Memory B cell (primary cell): ENCODE data around the gene PSEN1.

Source experiments
- ATAC-seq: fragments of 150-1000 bp; cut with Tn5 transposase; 2 replicates; pipeline ENCODE4 v1.10.0; 2021; ENCODE audit warnings: low read depth, mild to moderate bottlenecking, moderate library complexity
- DNase-seq, 2 donors: peaks; one replicate each; pipeline ENCODE4 v3.0.0; 2022; ENCODE audit warnings: low spot score in 2 of 2
- H3K27ac Mint-ChIP-seq: one replicate; pipeline ENCODE4 v1.8.0; 2022; ENCODE audit warnings: mild to moderate bottlenecking, moderate library complexity, mixed read lengths
- H3K27me3 Mint-ChIP-seq: one replicate; pipeline ENCODE4 v1.8.0; 2022; ENCODE audit warnings: mixed read lengths
- H3K36me3 Mint-ChIP-seq: one replicate; pipeline ENCODE4 v1.8.0; 2022; ENCODE audit warnings: mild to moderate bottlenecking, mixed read lengths
- H3K4me1 Mint-ChIP-seq: one replicate; pipeline ENCODE4 v1.8.0; 2022; ENCODE audit warnings: mixed read lengths
- H3K4me3 Mint-ChIP-seq: one replicate; pipeline ENCODE4 v1.8.0; 2022; ENCODE audit warnings: mild to moderate bottlenecking, moderate library complexity, mixed read lengths
- H3K9me3 Mint-ChIP-seq: one replicate; pipeline ENCODE4 v1.8.0; 2022; ENCODE audit warnings: mixed read lengths

Gene PSEN1

DNA sequence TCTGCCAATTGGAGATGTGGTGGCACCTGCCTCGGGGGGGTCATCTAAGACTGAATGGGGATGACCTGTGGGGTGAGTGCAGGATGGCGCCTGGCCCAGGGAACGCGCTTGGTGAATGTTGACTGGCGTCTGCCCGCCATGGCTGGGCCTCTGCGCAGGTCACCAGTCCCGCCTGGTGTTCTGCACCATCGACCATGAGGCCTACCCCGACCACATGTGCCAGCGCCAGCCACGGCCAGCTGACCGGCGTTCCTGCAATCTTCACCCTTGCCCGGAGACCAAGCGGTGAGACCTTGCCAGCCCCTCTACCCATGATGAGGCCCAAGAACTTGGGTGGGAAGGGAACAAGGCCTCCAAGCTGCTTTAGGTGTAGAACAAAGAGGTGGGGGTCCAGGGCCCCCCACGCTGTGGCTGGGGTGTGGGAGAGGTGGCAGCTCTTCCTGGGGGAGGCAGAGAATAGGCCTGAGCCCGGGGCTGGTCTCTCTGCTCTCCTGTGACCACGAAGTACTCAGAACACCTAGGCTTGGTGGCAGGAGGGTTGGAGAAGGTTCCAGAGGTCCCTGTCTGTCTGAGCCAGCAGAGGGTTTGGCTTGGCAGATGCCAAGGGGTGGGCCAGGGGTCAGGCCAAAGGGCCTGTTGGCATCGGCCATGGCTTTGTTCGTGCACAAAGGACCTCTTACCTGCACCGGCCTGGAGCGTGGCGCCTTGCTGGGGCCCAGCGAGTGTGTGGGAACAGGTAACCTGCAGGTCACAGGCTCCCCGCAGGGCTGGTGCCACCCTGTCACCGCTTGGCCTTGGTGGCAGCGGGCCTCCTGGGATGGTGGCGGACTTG is 116.4 kb downstream of the PSEN1 start:
- no peaks in the 10 kb centered on the region for H3K36me3 Mint-ChIP-seq
- peaks cover 13% of the 10 kb centered on the region for H3K4me1 Mint-ChIP-seq
- DNase-seq, result no peak
- no peak overlapping the region for H3K27ac Mint-ChIP-seq
- H3K4me3 Mint-ChIP-seq, result no peak overlapping the region
- ATAC-seq, result no peak
- H3K27me3 Mint-ChIP-seq, result peaks cover 5% of the 10 kb centered on the region
- no peaks in the 10 kb centered on the region for H3K9me3 Mint-ChIP-seq

GRCh38 chr14:73253323-73253610 is 117.0 kb downstream of the PSEN1 start:
- H3K36me3 Mint-ChIP-seq, result no peaks in the 10 kb centered on the region
- H3K4me3 Mint-ChIP-seq, result no peak overlapping the region
- H3K27ac Mint-ChIP-seq, result no peak overlapping the region
- no peak for ATAC-seq
- peaks cover 7% of the 10 kb centered on the region for H3K4me1 Mint-ChIP-seq
- H3K27me3 Mint-ChIP-seq, result no peaks in the 10 kb centered on the region
- no peak for DNase-seq
- H3K9me3 Mint-ChIP-seq, result no peaks in the 10 kb centered on the region

- no peaks in the 10 kb centered on the region for H3K9me3 Mint-ChIP-seq
Observed at GRCh38 chr14:73253721-73254120, 117.4 kb downstream of the PSEN1 start.

DNA sequence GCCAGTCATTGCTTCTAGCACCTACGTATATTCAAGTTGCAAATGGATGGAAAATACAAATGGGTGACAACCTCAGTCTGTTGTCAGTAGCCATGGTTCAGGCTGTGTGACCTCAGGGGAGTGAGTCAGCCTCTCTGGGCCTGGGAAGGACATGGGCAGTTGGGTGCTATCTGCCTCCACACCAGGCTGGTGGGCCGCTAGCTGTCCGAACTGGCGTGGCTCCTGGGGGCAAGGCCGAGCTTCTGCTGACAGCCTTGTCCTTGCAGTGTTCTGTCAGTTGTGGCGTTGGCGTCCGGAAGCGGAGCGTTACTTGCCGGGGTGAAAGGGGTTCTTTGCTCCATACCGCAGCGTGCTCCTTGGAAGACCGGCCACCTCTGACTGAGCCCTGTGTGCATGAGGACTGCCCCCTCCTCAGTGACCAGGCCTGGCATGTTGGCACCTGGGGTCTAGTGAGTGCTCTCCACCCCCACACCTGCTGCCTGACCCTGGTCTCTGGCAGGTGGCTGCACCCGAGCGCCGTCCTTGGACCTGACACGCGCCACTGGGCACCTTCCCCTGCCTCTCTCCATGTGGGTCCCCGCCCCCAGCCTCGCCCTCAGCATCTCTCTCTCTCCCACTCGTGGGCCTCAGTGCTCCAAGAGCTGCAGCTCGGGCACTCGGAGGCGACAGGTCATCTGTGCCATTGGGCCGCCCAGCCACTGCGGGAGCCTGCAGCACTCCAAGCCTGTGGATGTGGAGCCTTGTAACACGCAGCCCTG is 118.1 kb downstream of the PSEN1 start:
- Mint-ChIP-seq H3K27me3 (no peaks in the 10 kb centered on the region), H3K36me3 (no peaks in the 10 kb centered on the region), H3K4me3 (no peak overlapping the region), H3K4me1 (no peaks in the 10 kb centered on the region), H3K27ac (no peak overlapping the region), H3K9me3 (no peaks in the 10 kb centered on the region)
- ATAC-seq (no peak), DNase-seq (no peak)

More at GRCh38 chr14:73253721-73254120, 117.4 kb downstream of the PSEN1 start:
- Mint-ChIP-seq H3K27ac (no peak overlapping the region), H3K4me1 (peaks cover 3% of the 10 kb centered on the region), H3K27me3 (no peaks in the 10 kb centered on the region), H3K36me3 (no peaks in the 10 kb centered on the region), H3K4me3 (no peak overlapping the region)
- DNase-seq, result no peak
- ATAC-seq, result no peak

DNA sequence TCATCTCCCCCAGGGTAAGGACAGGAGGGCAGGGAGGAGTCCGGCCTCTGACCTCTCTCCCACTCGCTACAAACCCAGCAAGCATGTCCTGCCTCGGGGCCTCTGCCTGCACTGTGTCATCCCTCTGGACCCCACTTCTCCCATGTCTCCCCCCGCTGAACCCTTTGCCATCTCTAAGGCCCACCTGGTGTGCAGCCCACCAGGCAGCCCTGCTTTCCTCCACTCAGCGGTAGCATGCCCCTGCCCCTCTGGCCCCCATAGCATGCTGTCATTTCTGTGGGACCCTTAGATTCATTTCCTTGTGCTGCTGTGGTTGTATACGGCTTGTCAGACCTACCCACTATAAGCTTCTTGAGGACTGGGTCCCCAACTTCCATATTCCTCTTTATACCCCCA is 118.7 kb downstream of the PSEN1 start:
- H3K9me3 Mint-ChIP-seq, result no peaks in the 10 kb centered on the region
- no peaks in the 10 kb centered on the region for H3K36me3 Mint-ChIP-seq
- ATAC-seq, result no peak
- no peaks in the 10 kb centered on the region for H3K27me3 Mint-ChIP-seq
- H3K4me1 Mint-ChIP-seq, result no peaks in the 10 kb centered on the region
- DNase-seq, result no peak
- H3K27ac Mint-ChIP-seq, result no peak overlapping the region
- H3K4me3 Mint-ChIP-seq, result no peak overlapping the region

DNA sequence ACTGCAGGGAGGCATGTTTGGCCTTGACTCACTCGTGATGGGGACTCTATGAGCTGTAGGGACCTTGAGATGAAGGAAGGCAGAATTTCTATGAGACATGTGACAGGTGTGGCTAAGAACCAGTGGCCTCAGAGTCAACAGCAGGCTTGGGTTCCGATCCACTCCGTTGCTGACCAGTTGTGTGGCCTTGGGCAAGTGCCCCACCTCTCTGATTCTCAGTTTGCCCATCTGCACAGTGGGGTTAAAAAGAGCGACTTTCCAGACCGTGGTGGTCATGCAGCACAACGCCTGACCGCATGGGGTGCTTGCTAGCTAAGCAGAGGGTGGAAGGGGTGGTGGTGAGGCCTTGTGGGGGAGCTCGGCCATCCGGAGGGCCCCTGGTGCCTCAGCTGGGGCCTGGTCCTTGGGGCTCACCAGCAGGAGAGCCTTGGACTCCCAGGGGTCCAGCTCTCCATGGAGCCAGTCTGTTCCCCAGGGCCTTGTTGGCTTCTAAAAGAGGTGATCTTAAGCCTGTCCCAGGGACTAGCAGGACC is 119.5 kb downstream of the PSEN1 start:
- H3K4me1 Mint-ChIP-seq, result no peaks in the 10 kb centered on the region
- no peak overlapping the region for H3K27ac Mint-ChIP-seq
- DNase-seq, result no peak
- no peaks in the 10 kb centered on the region for H3K36me3 Mint-ChIP-seq
- H3K27me3 Mint-ChIP-seq, result no peaks in the 10 kb centered on the region
- no peak for ATAC-seq
- H3K9me3 Mint-ChIP-seq, result no peaks in the 10 kb centered on the region
- H3K4me3 Mint-ChIP-seq, result no peak overlapping the region

GRCh38 chr14:73258076-73258475 is 121.8 kb downstream of the PSEN1 start:
- Mint-ChIP-seq H3K27me3 (peaks cover 4% of the 10 kb centered on the region), H3K9me3 (no peaks in the 10 kb centered on the region), H3K27ac (no peak overlapping the region), H3K4me3 (no peak overlapping the region), H3K36me3 (no peaks in the 10 kb centered on the region), H3K4me1 (peaks cover 2% of the 10 kb centered on the region)
- no peak for DNase-seq
- peak; percentile 82 for ATAC-seq

DNA sequence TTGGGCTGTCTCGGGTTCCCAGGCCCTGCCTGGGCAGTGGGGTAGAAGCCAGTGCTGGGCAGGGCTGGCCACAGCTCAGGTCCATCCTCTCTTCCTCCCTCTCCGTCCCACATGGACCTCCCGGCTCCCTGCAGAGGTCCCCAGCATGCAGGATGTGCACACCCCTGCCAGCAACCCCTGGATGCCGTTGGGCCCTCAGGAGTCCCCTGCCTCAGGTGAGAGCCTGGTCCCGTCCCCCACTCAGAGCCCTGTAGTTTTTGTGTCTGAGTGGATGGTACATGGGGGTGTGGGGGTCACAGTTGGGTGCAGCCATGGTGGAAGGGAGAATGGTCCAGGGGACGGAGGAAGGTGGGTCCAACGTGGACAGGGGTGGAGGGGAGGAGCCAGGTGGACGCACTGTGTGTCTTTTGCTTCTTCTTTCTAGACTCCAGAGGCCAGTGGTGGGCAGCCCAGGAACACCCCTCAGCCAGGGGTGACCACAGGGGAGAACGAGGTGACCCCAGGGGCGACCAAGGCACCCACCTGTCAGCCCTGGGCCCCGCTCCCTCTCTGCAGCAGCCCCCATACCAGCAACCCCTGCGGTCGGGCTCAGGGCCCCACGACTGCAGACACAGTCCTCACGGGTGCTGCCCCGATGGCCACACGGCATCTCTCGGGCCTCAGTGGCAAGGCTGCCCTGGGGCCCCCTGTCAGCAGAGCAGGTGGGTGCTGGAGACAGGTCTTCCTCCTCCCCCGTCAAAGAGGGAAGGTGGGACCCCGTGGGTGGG is 122.7 kb downstream of the PSEN1 start:
- ATAC-seq (no peak), DNase-seq (no peak)
- no peaks in the 10 kb centered on the region for H3K9me3 Mint-ChIP-seq
- H3K27ac Mint-ChIP-seq, result no peak overlapping the region
- no peak overlapping the region for H3K4me3 Mint-ChIP-seq
- H3K36me3 Mint-ChIP-seq, result no peaks in the 10 kb centered on the region
- peaks cover 2% of the 10 kb centered on the region for H3K4me1 Mint-ChIP-seq
- peaks cover 8% of the 10 kb centered on the region for H3K27me3 Mint-ChIP-seq

- H3K27me3 Mint-ChIP-seq, result peaks cover 12% of the 10 kb centered on the region
- H3K27ac Mint-ChIP-seq, result no peak overlapping the region
- H3K4me1 Mint-ChIP-seq, result peaks cover 2% of the 10 kb centered on the region
- no peak overlapping the region for H3K4me3 Mint-ChIP-seq
- no peak for DNase-seq
- H3K9me3 Mint-ChIP-seq, result no peaks in the 10 kb centered on the region
- H3K36me3 Mint-ChIP-seq, result no peaks in the 10 kb centered on the region
- no peak for ATAC-seq
Observed at GRCh38 chr14:73259837-73260236, 123.5 kb downstream of the PSEN1 start.

DNA sequence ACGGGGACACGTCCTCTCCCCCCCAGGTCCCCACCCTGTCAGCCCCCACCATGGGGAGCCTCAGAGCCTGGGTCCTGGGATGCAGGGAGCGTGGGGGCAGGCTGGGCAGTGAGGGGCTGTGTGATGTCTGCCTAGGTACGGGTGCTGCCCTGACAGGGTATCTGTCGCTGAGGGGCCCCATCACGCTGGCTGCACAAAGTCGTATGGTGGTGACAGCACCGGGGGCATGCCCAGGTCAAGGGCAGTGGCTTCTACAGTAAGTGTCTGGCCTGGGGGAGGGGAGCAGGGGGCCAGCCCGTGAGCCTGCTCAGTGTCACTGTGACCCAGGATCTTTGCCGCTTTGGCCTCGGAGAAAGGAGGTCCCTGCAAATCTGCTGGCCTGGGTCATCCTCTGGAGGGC is 124.3 kb downstream of the PSEN1 start:
- ATAC-seq (no peak), DNase-seq (no peak)
- Mint-ChIP-seq H3K27ac (no peak overlapping the region), H3K4me3 (no peak overlapping the region), H3K4me1 (peaks cover 2% of the 10 kb centered on the region), H3K27me3 (peaks cover 14% of the 10 kb centered on the region), H3K9me3 (no peaks in the 10 kb centered on the region), H3K36me3 (no peaks in the 10 kb centered on the region)

DNA sequence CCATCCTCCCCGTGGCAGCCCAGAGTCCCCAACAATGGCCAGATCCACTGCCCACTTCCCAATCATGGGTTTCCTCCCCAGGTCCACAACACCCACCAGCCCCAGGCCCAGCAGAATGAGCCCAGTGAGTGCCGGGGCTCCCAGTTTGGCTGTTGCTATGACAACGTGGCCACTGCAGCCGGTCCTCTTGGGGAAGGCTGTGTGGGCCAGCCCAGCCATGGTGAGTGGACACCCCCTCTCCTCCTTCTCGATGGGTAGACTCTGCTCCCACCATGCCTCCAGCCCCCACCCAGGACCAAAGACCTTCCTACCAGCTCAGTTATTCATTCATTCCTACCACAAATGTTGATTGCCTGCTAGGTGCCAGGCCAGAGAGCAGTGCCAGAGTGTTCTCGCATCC is 124.8 kb downstream of the PSEN1 start:
- peaks cover 14% of the 10 kb centered on the region for H3K27me3 Mint-ChIP-seq
- no peak for ATAC-seq
- H3K4me1 Mint-ChIP-seq, result peaks cover 2% of the 10 kb centered on the region
- no peaks in the 10 kb centered on the region for H3K36me3 Mint-ChIP-seq
- no peaks in the 10 kb centered on the region for H3K9me3 Mint-ChIP-seq
- DNase-seq, result no peak
- no peak overlapping the region for H3K27ac Mint-ChIP-seq
- no peak overlapping the region for H3K4me3 Mint-ChIP-seq

DNA sequence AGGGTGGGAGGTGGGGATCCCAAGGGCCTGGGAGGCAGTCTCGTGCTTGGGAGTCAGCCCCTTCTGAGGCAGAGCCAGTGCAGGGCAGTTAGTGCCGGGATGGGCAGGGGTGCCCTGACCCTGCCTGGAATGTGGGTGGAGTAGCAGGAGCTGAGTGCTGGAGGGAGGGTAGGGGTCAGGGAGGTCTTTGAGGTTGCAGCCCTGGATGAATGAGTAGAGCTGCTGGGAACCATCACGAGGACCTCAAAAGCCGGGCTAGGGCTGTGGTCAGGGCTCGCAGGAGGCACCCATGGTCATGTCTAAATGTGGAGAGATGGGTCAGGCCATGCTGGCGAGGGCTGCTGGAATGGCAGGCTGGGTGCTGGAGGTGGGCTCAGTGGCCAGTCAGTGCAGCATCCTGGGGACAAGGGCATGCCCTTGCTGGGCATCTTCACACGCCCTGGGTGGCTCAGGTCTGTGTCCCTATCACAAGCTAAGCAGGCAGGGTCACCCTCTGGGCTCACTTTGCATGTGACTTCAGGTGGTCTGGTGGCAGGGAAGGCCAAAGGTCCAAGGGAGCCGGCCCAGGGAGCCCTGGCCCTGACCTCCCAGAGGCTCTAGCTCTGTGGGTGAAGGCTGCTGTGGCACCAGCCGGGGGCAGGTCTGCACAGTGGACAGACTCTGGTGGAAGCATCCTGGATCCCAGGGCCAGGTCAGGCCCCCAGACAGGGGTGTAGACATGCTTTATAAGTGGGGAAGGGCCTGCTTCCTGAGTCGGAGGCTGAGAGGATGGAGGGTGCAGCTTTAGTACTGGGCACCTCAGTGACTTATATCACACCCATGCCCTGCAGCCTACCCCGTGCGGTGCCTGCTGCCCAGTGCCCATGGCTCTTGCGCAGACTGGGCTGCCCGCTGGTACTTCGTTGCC is 125.5 kb downstream of the PSEN1 start:
- H3K4me1 Mint-ChIP-seq, result peaks cover 2% of the 10 kb centered on the region
- H3K36me3 Mint-ChIP-seq, result no peaks in the 10 kb centered on the region
- H3K27me3 Mint-ChIP-seq, result peaks cover 14% of the 10 kb centered on the region
- no peak overlapping the region for H3K4me3 Mint-ChIP-seq
- DNase-seq (peak in 1 of 2 donors; percentile 10), ATAC-seq (no peak)
- H3K9me3 Mint-ChIP-seq, result no peaks in the 10 kb centered on the region
- no peak overlapping the region for H3K27ac Mint-ChIP-seq

DNA sequence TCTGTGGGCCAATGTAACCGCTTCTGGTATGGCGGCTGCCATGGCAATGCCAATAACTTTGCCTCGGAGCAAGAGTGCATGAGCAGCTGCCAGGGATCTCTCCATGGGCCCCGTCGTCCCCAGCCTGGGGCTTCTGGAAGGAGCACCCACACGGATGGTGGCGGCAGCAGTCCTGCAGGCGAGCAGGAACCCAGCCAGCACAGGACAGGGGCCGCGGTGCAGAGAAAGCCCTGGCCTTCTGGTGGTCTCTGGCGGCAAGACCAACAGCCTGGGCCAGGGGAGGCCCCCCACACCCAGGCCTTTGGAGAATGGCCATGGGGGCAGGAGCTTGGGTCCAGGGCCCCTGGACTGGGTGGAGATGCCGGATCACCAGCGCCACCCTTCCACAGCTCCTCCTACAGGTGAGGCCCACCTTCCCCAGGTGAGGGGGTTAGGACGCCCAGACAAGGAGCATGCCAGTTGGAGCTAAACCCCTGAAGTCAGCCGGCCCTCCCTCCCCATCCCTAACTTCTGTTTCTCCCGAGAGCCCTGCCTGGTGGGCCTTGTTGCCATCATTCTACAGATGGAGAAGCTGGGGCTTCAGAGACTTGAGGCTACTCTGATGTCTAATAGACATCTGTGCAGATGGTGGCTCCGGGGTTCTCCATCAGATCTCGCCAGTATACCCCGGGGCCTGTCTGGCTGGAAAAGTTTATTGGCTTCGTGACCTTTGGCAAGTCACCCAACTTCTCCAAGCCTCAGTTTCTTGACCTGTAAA is 126.3 kb downstream of the PSEN1 start:
- no peak for ATAC-seq
- Mint-ChIP-seq H3K9me3 (no peaks in the 10 kb centered on the region), H3K36me3 (no peaks in the 10 kb centered on the region), H3K27ac (no peak overlapping the region), H3K27me3 (peaks cover 14% of the 10 kb centered on the region), H3K4me3 (no peak overlapping the region), H3K4me1 (peaks cover 2% of the 10 kb centered on the region)
- no peak for DNase-seq
